GM12878 (cell line): ENCODE results near the gene INSYN2B. TPM values are rescaled to one million over a fixed set of nuclear protein-coding genes. Genes with fewer than 3 reads are reported as not detected.

Experiments
- ATAC-seq: fragments of 200-7000 bp; cut with Tn5 transposase; 3 replicates; pipeline ENCODE4 v1.9.1; 2020; ENCODE audit warnings: mild to moderate bottlenecking, moderate library complexity
- BruUV-seq: library from RNA; stranded (reverse); fragments of 400-500 nt; replicated peaks from 2 replicates; lab custom pipeline; 2021; lab: Mats Ljungman, UMichigan
- CTCF ChIA-PET: fragments of 300-600 bp; sonication (Branson Sonifier 250); formaldehyde crosslinking; extraction: SDS; loops from one replicate; lab custom pipeline; 2021; ENCODE audit warnings: inconsistent platforms; lab: Yijun Ruan, JAX
- POLR2A ChIA-PET: fragments of 350-600 bp; formaldehyde crosslinking; extraction: SDS; loops from one replicate; lab custom pipeline; 2021; ENCODE audit warnings: inconsistent platforms; lab: Charles Lee
- RAD21 ChIA-PET: fragments of 300-600 bp; sonication (Branson Sonifier 250); formaldehyde crosslinking; loops from one replicate; lab custom pipeline; 2023; ENCODE audit warnings: antibody characterized with exemption; ENCODE audit not compliant: unreplicated experiment; lab: Charles Lee
- SMC1A ChIA-PET: fragments of 300-600 bp; sonication (Branson Sonifier 250); formaldehyde crosslinking; loops from one replicate; lab custom pipeline; 2023; ENCODE audit not compliant: unreplicated experiment, uncharacterized antibody; lab: Charles Lee
- DNase-seq: peaks from one replicate; pipeline ENCODE4 v3.0.0-alpha.2; 2011; ENCODE audit warnings: low read depth, low spot score
- FAIRE-seq: peaks from 3 replicates; lab custom pipeline; 2011; peaks lifted over from hg19 to GRCh38; lab: Jason Lieb, UNC
- H2AFZ ChIP-seq: 2 replicates; pipeline ENCODE4 v1.6.0; 2011; ENCODE audit warnings: low read depth, low read length, control low read depth; ENCODE audit not compliant: control insufficient read depth
- H3K27ac ChIP-seq: 2 replicates; pipeline ENCODE4 v1.5.1; 2011; ENCODE audit warnings: control low read depth; ENCODE audit not compliant: control insufficient read depth, insufficient read depth
- H3K27me3 ChIP-seq, 2 experiments: replicated peaks in 1 of 2; 2 replicates each; pipeline versions ENCODE4 v1.6.0 to v1.6.1; 2011; ENCODE audit warnings: low read length in 1 of 2; ENCODE audit not compliant: control insufficient read depth in 2 of 2, insufficient read depth in 2 of 2
- H3K36me3 ChIP-seq, 2 experiments: 2 replicates each; pipeline ENCODE4 v1.5.1; 2011; ENCODE audit warnings: low read length in 1 of 2; ENCODE audit not compliant: control insufficient read depth in 2 of 2, insufficient read depth in 2 of 2
- H3K4me1 ChIP-seq: 2 replicates; pipeline ENCODE4 v1.6.1; 2011; ENCODE audit warnings: mild to moderate bottlenecking, low read length, moderate library complexity, mixed read lengths; ENCODE audit not compliant: control insufficient read depth, insufficient read depth
- H3K4me2 ChIP-seq: 2 replicates; pipeline ENCODE4 v1.6.0; 2011; ENCODE audit warnings: control low read depth; ENCODE audit not compliant: control insufficient read depth, insufficient read depth
- H3K4me3 ChIP-seq: fragments of 200-600 bp; sonication (generic); 2 replicates; pipeline ENCODE4 v1.5.1; 2016
- H3K79me2 ChIP-seq: 2 replicates; pipeline ENCODE4 v1.6.0; 2011; ENCODE audit warnings: low read length; ENCODE audit not compliant: control insufficient read depth, insufficient read depth
- H3K9ac ChIP-seq: 2 replicates; pipeline ENCODE4 v1.8.0; 2011; ENCODE audit warnings: low read length, control low read depth, mixed read lengths; ENCODE audit not compliant: control insufficient read depth, insufficient read depth
- H3K9me3 ChIP-seq: replicated peaks from 3 replicates; pipeline ENCODE4 v1.5.1; 2011; ENCODE audit warnings: mild to moderate bottlenecking, low read length; ENCODE audit not compliant: control insufficient read depth, insufficient read depth
- H4K20me1 ChIP-seq: 2 replicates; pipeline ENCODE4 v1.6.0; 2011; ENCODE audit not compliant: control insufficient read depth, insufficient read depth
- HDAC2 ChIP-seq: fragments of 200-600 bp; sonication (generic); IDR thresholded peaks from 2 replicates; pipeline ENCODE4 v1.6.1; 2017
- MXI1 ChIP-seq: fragments of 150-350 bp; IDR thresholded peaks from 2 replicates; pipeline ENCODE4 v1.6.1; 2011; ENCODE audit warnings: low read depth, mild to moderate bottlenecking, inconsistent platforms, low read length, improper control_type of control experiment
- NFIC ChIP-seq: IDR thresholded peaks from 2 replicates; pipeline ENCODE4 v1.6.1; 2012; ENCODE audit warnings: low read depth, mild to moderate bottlenecking, inconsistent platforms, low read length, moderate library complexity
- SP1 ChIP-seq: IDR thresholded peaks from one replicate; pipeline ENCODE4 v1.6.1; 2011; ENCODE audit warnings: low read depth, low read length
- TAF1 ChIP-seq: IDR thresholded peaks from 2 replicates; pipeline ENCODE4 v1.6.1; 2011; ENCODE audit warnings: mild to moderate bottlenecking, low read depth, low read length, borderline replicate concordance
- YBX1 ChIP-seq: fragments of 450-650 bp; IDR thresholded peaks from 2 replicates; pipeline ENCODE4 v1.6.1; 2016; ENCODE audit warnings: antibody characterized with exemption
- ZBTB4 ChIP-seq: fragments of 450-650 bp; formaldehyde crosslinking; IDR thresholded peaks from 2 replicates; pipeline ENCODE4 v1.4.0; 2022; ENCODE audit warnings: mild to moderate bottlenecking, moderate library complexity
- WGBS: methylation state at CpG from one replicate; pipeline ENCODE4 v1.1.6; 2016; ENCODE audit warnings: low lambda C conversion rate; ENCODE audit not compliant: insufficient replicate concordance, insufficient coverage; ENCODE audit errors: missing lambda C conversion rate; 5-methylcytosine and 5-hydroxymethylcytosine counted together
- in situ Hi-C: fragments of 300-500 bp; cut with MboI; formaldehyde crosslinking; loops from 9 replicates; pipeline ENCODE4 v1.14.3; 2018; ENCODE audit warnings: mixed read lengths
- intact Hi-C: fragments of 100-400 bp; cut with micrococcal nuclease; formaldehyde crosslinking; loops from one replicate; pipeline ENCODE4 v1.14.2; 2022; ENCODE audit not compliant: unreplicated experiment
- polyA plus RNA-seq, 11 experiments: library from polyadenylated mRNA; depleted of rRNA in 4 of 11; unstranded in 6 of 11; stranded (reverse) in 5 of 11; fragments of >200 nt; fragmentation: Nextera tagmentation in 4 of 11; fragmentation: Illumina TruSeq in 1 of 11; extraction: Ambion mirVana in 4 of 11; extraction: Trizol in 1 of 11; gene quantifications; 1 replicate in 1 of 11; 2 replicates in 10 of 11; pipeline versions ENCODE4 v1.2.1 to v1.2.3, GENCODE V29; 2011 to 2016; ENCODE audit warnings: inconsistent platforms in 2 of 11, missing spikeins in 2 of 11, low read depth in 1 of 11
- total RNA-seq, 4 experiments: library from RNA; depleted of rRNA in 3 of 4; stranded (reverse); fragments of >200 nt in 3 of 4; fragmentation: Illumina TruSeq in 1 of 4; extraction: Trizol in 1 of 4; gene quantifications; 2 replicates each; pipeline versions ENCODE4 v1.2.1 to v1.2.3, GENCODE V29; 2013 to 2021

Gene INSYN2B
- total and polyA plus RNA-seq, 10 of the 15 experiments (the other 5 are each of a cell fraction or from before 2014, with no cell fraction given), result 0.05 to 0.27 (median 0.13) TPM; not detected in 7

- intact Hi-C loops, result no loop called here
- ATAC-seq, result no peak
- WGBS, result 95% methylated on average over 2 of the region's 2 CpGs
- no peak overlapping the region for H3K9ac ChIP-seq
- H3K79me2 ChIP-seq, result no peaks in the 10 kb centered on the region
- H3K4me1 ChIP-seq, result no peaks in the 10 kb centered on the region
- BruUV-seq, result no TSS peak
- ChIA-PET RAD21 (no interaction called here), CTCF (interaction anchor here (1.0 kb wide), 1 partner anchor 13 kb away, joined by 5 read pairs; the partner anchor contains the start of gene INSYN2B), SMC1A (interaction anchor here (0.5 to 0.6 kb wide), 2 partner anchors 192 to 906 kb away, joined by 3 read pairs; no protein-coding TSS in a partner anchor), POLR2A (no interaction called here)
- no peaks in the 10 kb centered on the region for H3K27me3 ChIP-seq
- in situ Hi-C loops, result no loop called here
- TF ChIP-seq ZBTB4 (CRISPR knock-in tag), result no peak
- TF ChIP-seq TAF1, result no peak
- TF ChIP-seq YBX1, result no peak
- no peak for TF ChIP-seq SP1
- no peak for TF ChIP-seq NFIC
- TF ChIP-seq HDAC2, result no peak
- TF ChIP-seq MXI1, result no peak
- no peak for FAIRE-seq
- H3K4me3 ChIP-seq, result no peak overlapping the region
- H2AFZ ChIP-seq, result no peak overlapping the region
- no peak overlapping the region for H3K27ac ChIP-seq
- H4K20me1 ChIP-seq, result no peaks in the 10 kb centered on the region
- no peak overlapping the region for H3K4me2 ChIP-seq
- no peak for DNase-seq
- H3K36me3 ChIP-seq, result peaks cover 16 to 36% of the 10 kb centered on the region in 2 experiments
- H3K9me3 ChIP-seq, result no peaks in the 10 kb centered on the region
These were observed 13.1 kb upstream of the INSYN2B start for GRCh38 chr5:169993485-169993790.
